GM19035 (cell line): ENCODE measurements around the gene ITM2A.

Experiments used
- ATAC-seq: cut with Tn5 transposase; IDR thresholded peaks from one replicate; pipeline ENCODE4 v1.9.1; 2021; ENCODE audit not compliant: unreplicated experiment

ITM2A gene

DNA sequence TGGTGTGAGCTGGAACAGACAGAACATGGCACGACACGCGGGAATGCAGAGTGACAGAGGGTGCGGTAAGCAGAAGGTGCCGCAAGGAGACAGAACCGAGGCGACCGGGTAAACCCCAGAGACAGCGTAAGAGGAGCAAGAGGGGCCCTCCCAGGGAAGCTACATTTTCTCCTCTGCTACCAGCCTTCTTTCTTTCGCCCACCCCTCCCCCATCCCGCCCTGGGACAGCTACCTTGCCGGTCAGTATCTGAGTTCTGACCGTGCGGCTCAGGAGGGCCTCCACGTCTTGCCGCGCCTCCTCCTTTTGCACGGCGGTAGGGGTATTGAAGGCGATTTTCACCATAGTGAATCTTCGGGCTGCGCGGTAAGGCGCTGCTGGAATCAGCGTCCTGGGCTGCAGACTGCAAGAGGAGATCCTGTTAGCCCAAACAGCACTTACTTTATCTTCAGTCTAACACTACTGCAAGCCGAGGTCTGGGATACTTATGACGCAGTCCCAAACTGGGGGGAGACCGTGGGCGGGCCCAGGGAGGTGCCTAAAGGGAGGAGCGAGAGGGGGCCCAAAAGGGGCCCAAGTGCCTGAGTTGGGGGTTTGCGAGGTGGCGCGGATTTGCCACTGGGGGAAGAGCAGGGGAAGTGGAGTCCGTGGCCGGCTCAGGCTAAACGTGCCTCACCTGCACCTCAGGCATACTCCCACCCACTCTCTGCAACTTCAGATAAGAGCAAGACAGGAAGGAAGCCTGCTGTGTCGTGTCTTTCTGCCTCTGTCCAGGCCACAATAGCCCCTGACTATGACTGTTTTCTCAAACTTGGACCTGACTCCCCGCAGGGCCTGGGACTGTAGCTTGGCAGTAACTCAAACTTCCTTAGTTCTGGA is at the start of gene ITM2A:
ITM2A (minus strand) TSS at position 462 of the 877 bp plus-strand sequence; CDS start at position 343, 119 bp downstream.
- peak; percentile 70 for ATAC-seq

DNA sequence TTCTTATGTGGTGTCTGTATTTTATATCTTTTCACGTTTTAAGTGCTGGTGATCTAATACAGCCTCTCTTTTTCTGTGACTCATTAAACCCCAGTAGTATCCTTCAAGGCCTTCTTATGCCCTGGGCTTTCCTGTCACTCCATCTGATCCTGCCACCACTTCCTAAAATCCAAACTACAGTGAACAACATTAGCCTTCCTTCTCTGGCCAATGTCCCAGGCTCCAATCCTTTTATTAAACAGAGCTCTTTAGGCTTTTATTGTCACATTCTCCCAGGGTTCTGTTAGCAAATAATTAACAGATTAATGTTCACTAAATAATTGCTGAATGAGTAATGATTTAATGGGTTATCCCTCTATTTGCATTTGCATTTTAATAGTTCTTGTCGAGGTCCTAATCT is 47.9 kb upstream of the ITM2A start:
- no peak for ATAC-seq

- ATAC-seq, result no peak
Measured at GRCh38 chrX:79413963-79414362, 46.8 kb upstream of the ITM2A start.

- ATAC-seq, result no peak
Measured at GRCh38 chrX:79412972-79413371, 45.8 kb upstream of the ITM2A start.

DNA sequence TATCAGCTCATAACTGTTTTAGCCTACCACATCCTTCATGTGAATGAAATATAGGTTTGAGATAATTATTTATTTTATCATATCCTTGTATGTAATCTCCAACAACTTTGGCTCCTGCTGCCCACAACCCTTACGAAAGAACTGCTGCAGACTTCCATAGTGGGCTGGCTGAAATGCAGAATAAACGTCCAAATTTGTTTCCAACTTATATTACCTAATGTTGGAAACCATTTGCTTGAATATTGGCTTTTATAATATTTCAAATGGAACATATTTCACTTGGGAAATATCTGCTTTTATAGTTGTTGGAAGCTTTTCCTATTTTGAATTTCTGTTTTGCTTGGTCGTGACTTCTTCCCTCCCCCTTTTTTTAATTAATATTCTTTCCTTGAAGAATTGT is 45.0 kb upstream of the ITM2A start:
- ATAC-seq, result no peak

DNA sequence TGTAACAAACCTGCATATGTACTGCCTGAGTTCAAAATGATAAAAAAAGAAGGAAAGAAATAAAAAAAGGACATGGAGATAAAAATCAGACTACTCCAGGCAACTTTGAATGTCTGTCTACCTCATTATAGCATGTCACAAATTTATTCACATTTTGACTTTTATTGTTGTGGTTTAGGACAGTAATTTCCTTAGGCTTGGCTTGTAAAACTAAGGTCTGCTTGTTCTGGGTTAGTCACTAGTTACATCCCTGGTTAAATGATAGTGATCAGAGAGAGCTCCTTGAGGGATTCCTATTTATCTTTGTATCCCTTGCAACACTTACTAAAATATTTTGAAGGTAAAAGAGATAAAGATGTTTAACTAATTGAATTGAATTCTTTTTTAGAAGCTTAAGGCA is 42.5 kb upstream of the ITM2A start:
- ATAC-seq, result no peak

- no peak for ATAC-seq
Measured at GRCh38 chrX:79408623-79409322, 41.6 kb upstream of the ITM2A start.

GRCh38 chrX:79400623-79401022 is 33.5 kb upstream of the ITM2A start:
- no peak for ATAC-seq

DNA sequence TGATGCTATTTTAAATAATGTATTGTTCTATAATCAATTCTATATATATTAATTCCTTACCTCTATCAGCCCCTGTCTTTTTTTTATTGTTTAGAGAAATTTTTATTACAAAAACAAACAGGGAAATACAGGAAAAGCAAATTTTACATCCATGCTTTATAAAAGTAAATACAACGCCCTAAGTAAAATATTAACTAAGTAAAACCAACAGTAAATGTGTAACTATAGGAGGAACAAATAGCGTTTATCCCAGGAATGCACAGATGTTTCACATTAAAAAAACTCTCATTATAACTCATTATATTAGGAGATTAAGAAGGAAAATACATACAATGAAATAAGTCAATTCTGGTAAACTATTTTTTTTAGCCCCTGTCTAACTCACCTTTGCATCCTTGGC is 8.2 kb upstream of the ITM2A start:
- ATAC-seq, result no peak

GRCh38 chrX:79371640-79372039 is 4.5 kb upstream of the ITM2A start:
- no peak for ATAC-seq

- no peak for ATAC-seq
Measured at GRCh38 chrX:79371101-79371500, 4.0 kb upstream of the ITM2A start.

DNA sequence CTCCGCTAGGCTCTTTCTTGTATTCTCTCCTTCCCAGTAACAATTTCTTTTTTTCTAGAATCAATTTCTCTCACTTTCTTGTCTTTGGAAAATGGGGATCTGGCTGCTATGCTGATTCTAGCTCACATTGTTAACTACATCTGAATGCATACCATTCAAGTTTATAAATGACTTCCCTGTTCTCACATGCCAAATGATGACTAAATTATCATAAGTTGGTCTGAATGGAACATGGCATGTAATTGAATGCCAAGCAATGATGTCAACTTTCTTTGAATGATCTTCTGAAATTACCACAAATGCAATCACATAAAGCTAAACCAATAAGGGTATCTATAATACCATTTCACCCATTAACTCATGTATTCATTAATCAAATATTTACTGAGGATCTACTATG is 2.7 kb upstream of the ITM2A start:
- ATAC-seq, result no peak

DNA sequence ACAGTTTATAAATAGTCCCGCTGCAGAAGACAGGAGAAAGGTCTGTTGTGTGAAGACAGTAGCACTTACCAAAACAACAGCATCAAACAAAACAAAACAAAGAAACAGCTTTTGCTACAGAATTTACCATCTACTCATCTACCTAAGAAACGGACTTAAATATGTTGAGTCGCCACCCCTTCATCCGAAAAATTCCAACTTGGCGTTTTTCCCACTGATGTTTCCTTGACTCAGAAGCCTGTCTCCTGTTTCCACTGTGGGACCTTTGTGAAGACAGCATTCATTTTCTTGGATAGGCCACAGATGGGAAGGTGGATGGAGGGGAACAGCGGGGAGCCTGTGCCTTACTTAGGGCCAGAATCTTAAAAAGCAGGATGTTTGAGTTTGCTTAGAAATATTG is 1.3 kb upstream of the ITM2A start:
- ATAC-seq, result no peak

DNA sequence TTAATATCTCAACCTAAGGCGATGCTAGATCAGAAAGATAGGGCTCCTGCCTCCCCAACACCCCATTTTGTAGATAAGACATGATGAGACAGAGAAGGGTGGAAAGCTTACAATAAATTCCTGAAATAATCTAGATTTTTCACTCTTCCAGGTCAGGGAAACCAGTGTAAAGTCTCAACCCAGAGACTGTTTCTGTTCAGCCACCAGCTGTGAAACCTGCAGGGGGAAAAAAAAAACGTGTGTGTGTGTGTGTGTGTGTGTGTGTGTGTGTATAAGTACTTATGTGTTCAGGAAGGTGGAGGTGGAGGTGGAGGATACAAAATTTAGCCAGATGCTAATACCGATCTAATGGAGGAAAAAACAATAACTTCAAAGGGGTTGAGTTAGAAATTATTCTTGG is 773 bp upstream of the ITM2A start:
- ATAC-seq, result no peak

- no peak for ATAC-seq
Measured at GRCh38 chrX:79366556-79366872, 620 bp downstream of the ITM2A start.

- ATAC-seq, result no peak
Measured at GRCh38 chrX:79365591-79365990, 1.5 kb downstream of the ITM2A start.

DNA sequence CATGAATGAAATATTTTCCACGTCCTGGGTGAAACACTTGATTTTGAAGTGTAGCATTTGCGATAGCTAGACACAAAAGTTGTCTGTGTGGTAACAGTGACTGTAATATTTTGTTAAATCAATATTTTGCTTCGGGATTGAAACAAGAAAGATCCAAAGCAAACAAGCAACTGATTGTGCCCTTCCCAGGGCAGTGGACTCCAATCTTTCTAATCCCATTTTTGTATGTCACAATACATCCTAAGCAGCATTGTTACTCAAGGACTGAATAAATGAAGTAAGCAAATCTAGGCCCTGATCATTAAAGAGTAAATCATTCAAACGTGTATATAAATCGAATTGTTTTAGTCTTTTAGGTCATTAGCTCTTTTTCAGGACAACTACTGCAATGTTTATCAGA is 2.8 kb downstream of the ITM2A start:
- no peak for ATAC-seq

- ATAC-seq, result no peak
Measured at GRCh38 chrX:79361192-79361870, 5.8 kb downstream of the ITM2A start.

DNA sequence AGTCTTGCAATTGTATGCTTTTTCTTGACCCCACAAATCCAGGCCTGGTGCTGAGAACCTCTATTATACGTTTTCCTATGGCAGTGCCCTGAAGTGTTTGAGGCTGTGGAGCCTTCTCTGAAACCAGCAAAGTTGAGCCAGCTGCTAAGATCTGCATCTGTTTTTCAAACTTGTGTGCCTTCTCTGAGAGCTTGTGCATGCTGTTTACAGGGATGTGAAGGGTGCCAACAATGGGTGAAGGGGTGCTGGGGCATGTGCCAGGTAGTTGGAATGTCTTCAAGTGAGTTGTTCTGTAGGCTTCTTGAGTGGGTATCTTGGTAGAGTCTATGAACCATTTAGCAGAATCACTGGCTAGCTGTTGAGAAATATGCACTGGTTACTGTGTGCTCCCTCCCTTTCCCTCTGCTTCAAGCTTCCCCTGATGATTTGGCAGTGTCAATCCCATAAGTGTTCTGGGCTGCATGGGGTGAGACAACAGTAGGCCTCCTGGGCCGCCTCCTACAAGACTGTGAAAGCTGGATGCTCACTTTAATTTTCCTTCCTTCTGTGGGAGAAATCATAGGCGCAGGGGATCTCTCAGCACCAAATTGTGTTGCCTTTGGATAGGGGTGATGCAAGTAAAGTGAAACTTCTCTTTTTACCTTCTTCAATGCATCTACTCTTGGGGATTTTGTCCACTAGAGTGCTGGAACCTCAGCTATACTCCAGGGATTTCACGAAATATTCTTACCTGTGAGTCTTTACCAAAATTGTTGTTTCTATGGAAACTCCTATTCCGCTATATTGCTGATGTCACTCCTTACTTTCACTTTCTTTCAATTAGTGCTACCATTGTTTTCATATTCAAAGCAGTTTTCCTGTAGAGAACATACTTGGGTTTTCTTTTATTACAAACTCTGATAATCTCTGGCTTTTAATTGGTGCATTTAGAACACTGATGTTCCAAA is 30.0 kb downstream of the ITM2A start:
- no peak for ATAC-seq

DNA sequence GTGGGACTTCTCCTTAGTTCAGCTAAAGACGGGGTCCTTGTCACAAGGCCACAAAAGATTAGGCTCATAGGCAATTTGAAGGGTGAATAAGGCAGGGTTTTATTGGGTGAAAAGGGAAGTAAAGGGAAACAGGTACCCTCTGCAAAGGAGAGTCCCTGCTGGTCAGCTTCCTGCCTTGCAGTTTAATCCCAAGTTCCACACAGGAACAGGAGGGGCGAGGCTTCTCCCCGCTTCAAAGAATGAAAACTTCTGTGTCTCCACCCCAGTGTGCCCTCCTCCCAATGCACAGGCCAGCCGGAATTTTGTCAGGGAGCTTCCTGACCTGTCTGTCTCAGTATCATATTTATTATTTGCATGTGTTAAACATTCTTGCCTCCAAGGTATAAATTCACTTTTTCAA is 37.1 kb downstream of the ITM2A start:
- ATAC-seq, result no peak
